ENCODE data around the gene KRTAP10-1.

GRCh38 chr21:44521928-44522752 is 17.9 kb downstream of the KRTAP10-1 start:
- TF ChIP-seq CTCF (IDR thresholded peaks at IDR 0.05) (no peak), EP300 (IDR thresholded peaks at IDR 0.05) (no peak), POLR2A (IDR thresholded peaks at IDR 0.05) (no peak)

All from ovary (tissue), 3 donors.